K562 (cell line): Measurements from ENCODE around the gene LPCAT3. TPM values are rescaled to one million over a fixed set of nuclear protein-coding genes. Genes with fewer than 3 reads are reported as not detected.
A peak's percentile ranks its signal among the peaks of the same experiment; 100 is the strongest.

Experiments used
- ATAC-seq: fragments of 200-7000 bp; cut with Tn5 transposase; 3 replicates; pipeline ENCODE4 v1.9.1; 2020; ENCODE audit warnings: moderate library complexity
- BruUV-seq: library from RNA; stranded (reverse); fragments of 400-500 nt; replicated peaks from 2 replicates; lab custom pipeline; 2021; lab: Mats Ljungman, UMichigan
- CTCF ChIA-PET: fragments of 300-600 bp; formaldehyde crosslinking; extraction: SDS; loops from one replicate; lab custom pipeline; 2021; ENCODE audit warnings: low intra/inter-chr PET ratio; lab: Yijun Ruan, JAX
- POLR2A ChIA-PET: fragments of 300-600, 350-650 bp; sonication (Branson Sonifier 250); formaldehyde crosslinking; extraction: SDS; loops from one replicate; lab custom pipeline; 2021; ENCODE audit warnings: antibody characterized with exemption, inconsistent platforms; lab: Yijun Ruan, JAX
- DNase-seq, 4 experiments: peaks; one replicate each; pipeline versions ENCODE4 v3.0.0 to v3.0.0-alpha.2; 2011 to 2018; ENCODE audit warnings: low spot score in 3 of 4, mixed read lengths in 3 of 4; ENCODE audit errors: extremely low read depth in 1 of 4
- FAIRE-seq: peaks from 2 replicates; lab custom pipeline; 2011; peaks lifted over from hg19 to GRCh38; lab: Jason Lieb, UNC
- H2AFZ ChIP-seq: 2 replicates; pipeline ENCODE4 v1.6.0; 2011; ENCODE audit warnings: low read depth, low read length, control low read depth, inconsistent platforms
- H3K27ac ChIP-seq: fragments of 200-600 bp; 3 replicates; pipeline ENCODE4 v1.8.0; 2011; ENCODE audit warnings: low read depth, mild to moderate bottlenecking, control low read depth, inconsistent platforms, low read length, moderate library complexity, mixed read lengths; ENCODE audit errors: extremely low read depth
- H3K27me3 ChIP-seq, 2 experiments: fragments of 300-600 bp in 1 of 2; 2 replicates in 1 of 2; 3 replicates in 1 of 2; pipeline versions ENCODE4 v1.6.0 to v1.8.0; 2011; ENCODE audit warnings: inconsistent platforms in 2 of 2, low read length in 2 of 2, mild to moderate bottlenecking in 1 of 2, mixed read lengths in 1 of 2, moderate library complexity in 1 of 2; ENCODE audit not compliant: control insufficient read depth in 2 of 2, insufficient read depth in 2 of 2
- H3K36me3 ChIP-seq: fragments of 300-600 bp; 3 replicates; pipeline ENCODE4 v1.8.0; 2011; ENCODE audit warnings: mild to moderate bottlenecking, low read length, inconsistent platforms; ENCODE audit not compliant: control insufficient read depth, insufficient read depth
- H3K4me1 ChIP-seq, 2 experiments: fragments of 200-600 bp in 1 of 2; replicated peaks in 1 of 2; 2 replicates in 1 of 2; 3 replicates in 1 of 2; pipeline versions ENCODE4 v1.5.1 to v1.8.0; 2011; ENCODE audit warnings: inconsistent platforms in 2 of 2, low read length in 2 of 2, mild to moderate bottlenecking in 1 of 2, mixed read lengths in 1 of 2, moderate library complexity in 1 of 2; ENCODE audit not compliant: control insufficient read depth in 2 of 2, insufficient read depth in 2 of 2
- H3K4me2 ChIP-seq: 2 replicates; pipeline ENCODE4 v1.6.1; 2011; ENCODE audit warnings: low read length, control low read depth, inconsistent platforms, mixed read lengths; ENCODE audit not compliant: insufficient read depth
- H3K4me3 ChIP-seq: fragments of 200-600 bp; sonication (generic), shearing (Covaris generic); 2 replicates; pipeline ENCODE4 v1.5.1; 2016; ENCODE audit warnings: control low read depth, inconsistent platforms
- H3K79me2 ChIP-seq: fragments of 200-600 bp; 3 replicates; pipeline ENCODE4 v1.8.0; 2011; ENCODE audit warnings: low read length, inconsistent platforms; ENCODE audit not compliant: control insufficient read depth, insufficient read depth
- H3K9ac ChIP-seq, 2 experiments: 2 replicates each; pipeline versions ENCODE4 v1.6.0 to v1.6.1; 2011; ENCODE audit warnings: low read depth in 2 of 2, low read length in 2 of 2, control low read depth in 1 of 2, inconsistent platforms in 1 of 2, mild to moderate bottlenecking in 1 of 2, mixed read lengths in 1 of 2; ENCODE audit not compliant: insufficient read depth in 1 of 2
- H3K9me1 ChIP-seq: one replicate; pipeline ENCODE4 v1.6.0; 2011; ENCODE audit warnings: inconsistent platforms, mild to moderate bottlenecking, low read length, moderate library complexity; ENCODE audit not compliant: control insufficient read depth, insufficient read depth
- H3K9me3 ChIP-seq: replicated peaks from 2 replicates; pipeline ENCODE4 v1.5.1; 2011; ENCODE audit warnings: low read depth, low read length, inconsistent platforms; ENCODE audit not compliant: control insufficient read depth, insufficient read depth
- H4K20me1 ChIP-seq: replicated peaks from 2 replicates; pipeline ENCODE4 v1.6.1; 2011; ENCODE audit warnings: low read length, inconsistent platforms, mixed read lengths; ENCODE audit not compliant: control insufficient read depth, insufficient read depth
- ARID2 ChIP-seq: fragments of 450-650 bp; IDR thresholded peaks from 2 replicates; pipeline ENCODE4 v1.6.1; 2017; ENCODE audit warnings: antibody characterized with exemption, mild to moderate bottlenecking
- BRF1 ChIP-seq: IDR thresholded peaks from 3 replicates; pipeline ENCODE4 v1.6.1; 2011; ENCODE audit warnings: borderline replicate concordance, mild to moderate bottlenecking; ENCODE audit not compliant: insufficient read length; ENCODE audit errors: extremely low read depth
- HBP1 ChIP-seq: fragments of 450-650 bp; formaldehyde crosslinking; IDR thresholded peaks from 2 replicates; pipeline ENCODE4 v1.4.0; 2022; ENCODE audit warnings: missing genetic modification characterization
- HDAC1 ChIP-seq, 2 experiments: fragments of 450-650 bp; IDR thresholded peaks; 2 replicates each; pipeline ENCODE4 v1.6.1; 2016 to 2017; ENCODE audit warnings: inconsistent platforms in 1 of 2, mild to moderate bottlenecking in 1 of 2, moderate library complexity in 1 of 2
- HDAC3 ChIP-seq: fragments of 450-650 bp; IDR thresholded peaks from 2 replicates; pipeline ENCODE4 v1.6.1; 2018; ENCODE audit warnings: borderline replicate concordance, mild to moderate bottlenecking, moderate library complexity; ENCODE audit not compliant: partially characterized antibody
- HSF4 ChIP-seq: fragments of 250-450 bp; sonication (Bioruptor Pico); IDR thresholded peaks from 2 replicates; pipeline ENCODE4 v2.1.2; 2022; ENCODE audit warnings: mild to moderate bottlenecking, moderate library complexity, borderline replicate concordance
- RNF219 ChIP-seq: fragments of 250-450 bp; sonication (Bioruptor Pico); IDR thresholded peaks from 2 replicates; pipeline ENCODE4 v1.5.0; 2022; ENCODE audit warnings: mild to moderate bottlenecking
- SOX6 ChIP-seq: fragments of 450-650 bp; IDR thresholded peaks from 2 replicates; pipeline ENCODE4 v1.6.1; 2014; ENCODE audit warnings: mild to moderate bottlenecking
- ZC3H4 ChIP-seq: sonication (generic); formaldehyde crosslinking; IDR thresholded peaks from 2 replicates; pipeline ENCODE4 v1.9.0; 2021; ENCODE audit warnings: missing genetic modification reagents, borderline replicate concordance
- ZNF57 ChIP-seq: fragments of 450-650 bp; formaldehyde crosslinking; IDR thresholded peaks from 2 replicates; pipeline ENCODE4 v1.4.0; 2020; ENCODE audit warnings: mild to moderate bottlenecking, moderate library complexity
- ZNF609 ChIP-seq: sonication (generic); formaldehyde crosslinking; IDR thresholded peaks from 2 replicates; pipeline ENCODE4 v1.8.1; 2023; ENCODE audit warnings: missing genetic modification reagents, mild to moderate bottlenecking, borderline replicate concordance
- WGBS: fragments of 100-300 bp; shearing (Covaris generic); methylation state at CpG from one replicate; pipeline ENCODE4 v1.1.6; 2016; ENCODE audit warnings: low coverage, mixed read lengths; ENCODE audit not compliant: insufficient coverage; ENCODE audit errors: missing lambda C conversion rate; 5-methylcytosine and 5-hydroxymethylcytosine counted together
- in situ Hi-C: fragments of 300-500 bp; cut with MboI; formaldehyde crosslinking; loops from 4 replicates; pipeline ENCODE4 v1.15.0; 2018; ENCODE audit warnings: inconsistent platforms, mixed read lengths
- intact Hi-C: fragments of 100-400 bp; cut with micrococcal nuclease; formaldehyde crosslinking; loops from 2 replicates; pipeline ENCODE4 v1.14.2; 2022
- polyA plus RNA-seq, 8 experiments: library from polyadenylated mRNA; depleted of rRNA in 4 of 8; stranded (reverse) in 5 of 8; unstranded in 3 of 8; fragments of >200 nt; fragmentation: Nextera tagmentation in 2 of 8; fragmentation: Illumina TruSeq in 1 of 8; extraction: Ambion mirVana in 2 of 8; extraction: Trizol in 1 of 8; gene quantifications; 2 replicates each; pipeline versions ENCODE4 v1.2.1 to v1.2.3, GENCODE V29; 2011 to 2014; ENCODE audit warnings: inconsistent platforms in 1 of 8, missing spikeins in 1 of 8
- total RNA-seq, 7 experiments: library from RNA; depleted of rRNA in 6 of 7; stranded (reverse); fragments of >200 nt in 6 of 7; fragmentation: Illumina TruSeq in 2 of 7; extraction: Trizol in 2 of 7; gene quantifications; 2 replicates each; pipeline versions ENCODE4 v1.2.1 to v1.2.3, GENCODE V29; 2011 to 2021; ENCODE audit warnings: low replicate concordance in 1 of 7

The LPCAT3 gene
- total and polyA plus RNA-seq, 9 of the 15 experiments (the other 6 are each of a cell fraction or from before 2014, with no cell fraction given): 4.9 to 52.5 (median 25.3) TPM

- peaks cover 37% of the 10 kb centered on the region for H3K79me2 ChIP-seq
- no peak overlapping the region for H3K4me3 ChIP-seq
- H3K36me3 ChIP-seq: peaks cover 49% of the 10 kb centered on the region
- DNase-seq (peak in 2 of 4 experiments; percentile 49 to 74), ATAC-seq (peak; percentile 11), FAIRE-seq (peak; percentile 74)
- POLR2A ChIA-PET: interaction anchor here (0.8 to 2.0 kb wide), 14 partner anchors 8 to 176 kb away, joined by 3 to 24 read pairs (median 4); partner anchors contain the start of genes C12orf57, RNU7-1, SPSB2 and TPI1
- no peaks in the 10 kb centered on the region for H3K9me1 ChIP-seq
- H2AFZ ChIP-seq: 0 out of 2 replicates have a peak overlapping the region, but pooled peaks have one; percentile 61
- in situ Hi-C loops (no loop called here), intact Hi-C loops (loop anchor here (1.0 to 10.0 kb wide), 2 partner anchors 20 to 220 kb away; partner anchors contain the start of genes C12orf57 and PEX5)
- H3K27me3 ChIP-seq: no peaks in the 10 kb centered on the region
- 2% methylated on average over 8 of the region's 8 CpGs for WGBS
- CTCF ChIA-PET: interaction anchor here (0.7 to 2.1 kb wide), 8 partner anchors 18 to 97 kb away, joined by 3 to 12 read pairs (median 4); partner anchors contain the start of genes C12orf57 and LPCAT3
- peak overlapping the region; percentile 56; the same call in 1 of the 2 replicates for H3K4me2 ChIP-seq
- H3K4me1 ChIP-seq: peaks cover 57 to 78% of the 10 kb centered on the region in 2 experiments
- H4K20me1 ChIP-seq: no peaks in the 10 kb centered on the region
- no TSS peak for BruUV-seq
- peak overlapping the region; percentile 83 for H3K27ac ChIP-seq
- H3K9me3 ChIP-seq: no peaks in the 10 kb centered on the region
- peak overlapping the region; percentile 58 to 85 for H3K9ac ChIP-seq
- no peak; a peak in 1 of 4 replicates for TF ChIP-seq HDAC1 (IDR thresholded peaks at IDR 0.05)
- TF ChIP-seq ZNF57 (CRISPR knock-in tag): no peak
- no peak for TF ChIP-seq ZNF609 (CRISPR knock-in tag)
- TF ChIP-seq HBP1 (CRISPR knock-in tag): no peak
- no peak for TF ChIP-seq ZC3H4
- TF ChIP-seq BRF1: no peak
- TF ChIP-seq HDAC3: peak; percentile 50
- TF ChIP-seq HSF4: no peak
- TF ChIP-seq ARID2: no peak
- peak; percentile 86 for TF ChIP-seq SOX6
- no peak for TF ChIP-seq RNF219 (CRISPR knock-in tag)
Measured at GRCh38 chr12:6964605-6965025, 53.7 kb downstream of the LPCAT3 start.
